Lung (tissue), 12 donors: ENCODE results near the gene DAD1. TPM values are rescaled to one million over a fixed set of nuclear protein-coding genes. Genes with fewer than 3 reads are reported as not detected.

Experiments
- ATAC-seq: fragments of 200-7000 bp; cut with Tn5 transposase; one replicate; pipeline ENCODE4 v1.9.1; 2020; ENCODE audit warnings: moderate number of reproducible peaks; ENCODE audit not compliant: insufficient read depth, low FRiP score
- DNase-seq, 3 donors: peaks; one replicate each; pipeline ENCODE4 v3.0.0-alpha.2; 2013 to 2017
- H3K27ac ChIP-seq, 2 donors: one replicate each; pipeline ENCODE4 v1.5.1; 2013; ENCODE audit warnings: mild to moderate bottlenecking in 2 of 2, moderate library complexity in 2 of 2, control low read depth in 1 of 2, inconsistent platforms in 1 of 2, low read depth in 1 of 2, low read length in 1 of 2
- H3K27me3 ChIP-seq, 3 donors: one replicate each; pipeline ENCODE4 v1.5.1; 2013; ENCODE audit warnings: low read length in 2 of 3; ENCODE audit not compliant: control insufficient read depth in 3 of 3, insufficient read depth in 3 of 3
- H3K36me3 ChIP-seq, 4 donors: one replicate each; pipeline ENCODE4 v1.5.1; 2013; ENCODE audit warnings: low read length in 4 of 4, mild to moderate bottlenecking in 1 of 4, moderate library complexity in 1 of 4; ENCODE audit not compliant: control insufficient read depth in 4 of 4, insufficient read depth in 4 of 4
- H3K4me1 ChIP-seq, 5 donors: one replicate each; pipeline ENCODE4 v1.5.1; 2013; ENCODE audit warnings: low read length in 5 of 5, mild to moderate bottlenecking in 2 of 5, moderate library complexity in 1 of 5; ENCODE audit not compliant: control insufficient read depth in 5 of 5, insufficient read depth in 5 of 5
- H3K4me3 ChIP-seq: one replicate; pipeline ENCODE4 v1.5.1; 2013; ENCODE audit warnings: mild to moderate bottlenecking, control low read depth, moderate library complexity
- H3K9ac ChIP-seq, 2 donors: one replicate each; pipeline ENCODE4 v1.5.1; 2013; ENCODE audit warnings: low read length in 2 of 2, control low read depth in 1 of 2; ENCODE audit not compliant: insufficient read depth in 1 of 2
- H3K9me3 ChIP-seq, 4 donors: one replicate each; pipeline ENCODE4 v1.5.1; 2013; ENCODE audit warnings: low read length in 3 of 4, mild to moderate bottlenecking in 1 of 4, moderate library complexity in 1 of 4; ENCODE audit not compliant: control insufficient read depth in 4 of 4, insufficient read depth in 3 of 4
- CTCF ChIP-seq: IDR thresholded peaks from 2 replicates; pipeline ENCODE4 v1.5.1; 2012; ENCODE audit warnings: mild to moderate bottlenecking; ENCODE audit errors: control extremely low read depth, extremely low read depth
- WGBS, 2 donors: extraction: QIAGEN DNeasy Blood & Tissue Kit; methylation state at CpG; one replicate each; pipeline ENCODE4 v1.1.7; 2013; 5-methylcytosine and 5-hydroxymethylcytosine counted together
- polyA plus RNA-seq, 2 donors: library from polyadenylated mRNA; stranded (reverse); fragments of 200-250 nt; gene quantifications; one replicate each; pipeline ENCODE4 v1.2.1, GENCODE V29; 2013
- total RNA-seq, 2 donors: library from RNA; depleted of rRNA in 1 of 2; stranded (reverse); fragments of >200 nt in 1 of 2; gene quantifications; one replicate each; pipeline ENCODE4 v1.2.1, GENCODE V29; 2014 to 2021
- donor health status: control.
- donor health status: control.
- donor health status: Bipolar disorder and iron deficiency.
- donor health status: healthy.
- donor health status: DM: yes; HTN: yes; CAD: no.

The DAD1 gene
- total and polyA plus RNA-seq, 4 donors: 164 to 377 (median 217) TPM

GRCh38 chr14:22570132-22570949 lies 18.7 kb downstream of the DAD1 start:
- H3K27me3 ChIP-seq: no peaks in the 10 kb centered on the region
- DNase-seq (peak; percentile 84 to 94 (median 93)), ATAC-seq (peak; percentile 71)
- no peaks in the 10 kb centered on the region for H3K9me3 ChIP-seq
- peaks cover 12 to 49% (median 19%) of the 10 kb centered on the region in 4 donors for H3K36me3 ChIP-seq
- no peak overlapping the region for H3K27ac ChIP-seq
- 22 to 29% methylated on average over 8 of the region's 8 CpGs for WGBS, 2 donors
- no peak overlapping the region for H3K4me3 ChIP-seq
- peak; percentile 84 for TF ChIP-seq CTCF
- peak overlapping the region in 1 of 2 donors; percentile 17 for H3K9ac ChIP-seq
- peaks cover 0 to 7% (median 2%) of the 10 kb centered on the region in 5 donors for H3K4me1 ChIP-seq

- H3K4me3 ChIP-seq: no peak overlapping the region
- ATAC-seq: no peak
- 69 to 76% methylated on average over 3 of the region's 3 CpGs for WGBS, 2 donors
- peaks cover 10 to 43% (median 17%) of the 10 kb centered on the region in 4 donors for H3K36me3 ChIP-seq
- H3K27me3 ChIP-seq: no peaks in the 10 kb centered on the region
- DNase-seq: no peak
- no peak overlapping the region for H3K9ac ChIP-seq
- no peak for TF ChIP-seq CTCF
- peaks cover 0 to 7% (median 2%) of the 10 kb centered on the region in 5 donors for H3K4me1 ChIP-seq
- no peaks in the 10 kb centered on the region for H3K9me3 ChIP-seq
- H3K27ac ChIP-seq: no peak overlapping the region
Measured at GRCh38 chr14:22569737-22570131, 19.3 kb downstream of the DAD1 start.

GRCh38 chr14:22569106-22569736 lies 19.8 kb downstream of the DAD1 start:
- DNase-seq: no peak

More at GRCh38 chr14:22569106-22569736, 19.8 kb downstream of the DAD1 start:
- no peak for ATAC-seq
- TF ChIP-seq CTCF: no peak
- WGBS, 2 donors: 76 to 84% methylated on average over 6 of the region's 6 CpGs
- Histone ChIP-seq H3K27me3 (no peaks in the 10 kb centered on the region), H3K4me1 (peaks cover 0 to 9% (median 2%) of the 10 kb centered on the region in 5 donors), H3K36me3 (peaks cover 13 to 44% (median 16%) of the 10 kb centered on the region in 4 donors), H3K4me3 (no peak overlapping the region), H3K9ac (no peak overlapping the region), H3K27ac (no peak overlapping the region), H3K9me3 (no peaks in the 10 kb centered on the region)
